Endothelial cell of umbilical vein (primary cell): ENCODE results near the gene TEAD3.

Source experiments
- CTCF ChIP-seq, 2 donors: IDR thresholded peaks; 1 replicate in 1 of 2; 2 replicates in 1 of 2; pipeline ENCODE4 v1.5.1; 2011; ENCODE audit warnings: low read length in 2 of 2, mild to moderate bottlenecking in 2 of 2, moderate library complexity in 2 of 2, control low read depth in 1 of 2, inconsistent platforms in 1 of 2, low read depth in 1 of 2; ENCODE audit not compliant: insufficient read depth in 1 of 2; ENCODE audit errors: extremely low read depth in 1 of 2
- EZH2 ChIP-seq: IDR thresholded peaks from 2 replicates; pipeline ENCODE4 v1.6.1; 2012; ENCODE audit warnings: borderline replicate concordance, low read depth, mild to moderate bottlenecking, moderate library complexity, low read length, inconsistent platforms; ENCODE audit not compliant: severe bottlenecking
- GATA2 ChIP-seq: IDR thresholded peaks from 2 replicates; pipeline ENCODE4 v1.7.0; 2011; ENCODE audit warnings: low read depth, mild to moderate bottlenecking, moderate library complexity, mixed read lengths, low read length; ENCODE audit not compliant: insufficient read length, insufficient read depth
- POLR2A ChIP-seq: IDR thresholded peaks from 2 replicates; pipeline ENCODE4 v1.6.1; 2012; ENCODE audit warnings: low read depth, mild to moderate bottlenecking, control low read depth, low read length
- POLR2AphosphoS5 ChIP-seq: IDR thresholded peaks from 2 replicates; pipeline ENCODE4 v1.6.1; 2012; ENCODE audit warnings: low read depth, mild to moderate bottlenecking, control low read depth, low read length, moderate library complexity; ENCODE audit not compliant: insufficient read depth

- no peak for TF ChIP-seq POLR2A
- TF ChIP-seq POLR2AphosphoS5, result no peak
- no peak for TF ChIP-seq CTCF (IDR thresholded peaks at IDR 0.05; ENCODE audit: extremely low read depth in 1 of 2, insufficient read depth in 1 of 2, low read depth in 1 of 2, low read length in 2 of 2)
- TF ChIP-seq EZH2, result no peak
- no peak for TF ChIP-seq GATA2
These were observed 35.6 kb downstream of the TEAD3 start for GRCh38 chr6:35461270-35461669.
